ENCODE data around the gene POU2F2. TPM values are rescaled to one million over a fixed set of nuclear protein-coding genes. Genes with fewer than 3 reads are reported as not detected.

POU2F2 gene
- total RNA-seq, 2 experiments from 2014 or later = 55.6 to 57.3 TPM

- H3K4me1 Mint-ChIP-seq (ENCODE audit: low read depth) = peaks cover 35% of the 10 kb centered on the region
- DNase-seq = peak; percentile 28
- POLR2A ChIA-PET = no interaction called here
- H3K36me3 Mint-ChIP-seq = peaks cover 13% of the 10 kb centered on the region
- CTCF ChIA-PET = no interaction called here
- peak overlapping the region; percentile 99 for H3K27ac Mint-ChIP-seq
- H3K9me3 Mint-ChIP-seq = no peaks in the 10 kb centered on the region
- H3K4me3 Mint-ChIP-seq = peak overlapping the region; percentile 99
- H3K27me3 Mint-ChIP-seq = no peaks in the 10 kb centered on the region
- intact Hi-C loops (cut with micrococcal nuclease) = loop anchor here (1.0 to 5.0 kb wide), 2 partner anchors 251 to 712 kb away; partner anchors contain the start of genes B9D2 and MEGF8
These were observed 57.5 kb downstream of the POU2F2 start for GRCh38 chr19:42074513-42075363.

DNA sequence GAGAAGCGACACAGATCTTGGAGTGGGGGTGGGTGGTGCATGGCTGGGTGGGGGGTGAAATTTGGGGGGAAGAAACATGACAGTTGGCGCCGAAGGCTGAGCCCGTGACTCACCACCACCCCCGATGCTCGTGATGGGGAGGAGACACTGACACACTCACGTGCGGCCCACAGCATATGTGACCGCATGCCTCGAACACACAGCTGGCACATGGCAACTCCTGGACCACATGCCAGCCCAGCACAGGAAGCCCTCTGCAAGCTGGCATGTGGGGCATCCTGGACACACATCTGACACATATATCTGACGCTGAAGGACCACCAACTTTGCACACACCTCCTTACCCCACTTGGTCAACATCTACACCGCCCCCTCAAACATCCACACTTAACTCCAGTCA is 61.0 kb downstream of the POU2F2 start:
- CTCF ChIA-PET = interaction anchor here (0.6 kb wide), 1 partner anchor 292 kb away, joined by 3 read pairs; no protein-coding TSS in a partner anchor
- no peak overlapping the region for H3K27ac Mint-ChIP-seq
- POLR2A ChIA-PET = no interaction called here

GRCh38 chr19:42069619-42070351 is 62.5 kb downstream of the POU2F2 start, which contains the start of gene GRIK5:
GRIK5 (minus strand) TSS chr19:42070206; CDS start chr19:42065770, 4,436 bp downstream.
- no peak for DNase-seq
- Mint-ChIP-seq H3K27ac (no peak within 1 kb of the TSS), H3K4me1 (ENCODE audit: low read depth) (peaks cover 3% of the 10 kb centered on the region), H3K27me3 (peaks cover 2% of the 10 kb centered on the region), H3K36me3 (no peaks in the 10 kb centered on the region), H3K4me3 (no peak within 1 kb of the TSS), H3K9me3 (no peaks in the 10 kb centered on the region)
- intact Hi-C loops (cut with micrococcal nuclease) = no loop called here
- ChIA-PET CTCF (no interaction called here), POLR2A (no interaction called here)

More for the DNA sequence above, 61.0 kb downstream of the POU2F2 start:
- H3K4me3 Mint-ChIP-seq = no peak overlapping the region
- no peaks in the 10 kb centered on the region for H3K9me3 Mint-ChIP-seq
- peaks cover 6% of the 10 kb centered on the region for H3K36me3 Mint-ChIP-seq
- H3K27me3 Mint-ChIP-seq = no peaks in the 10 kb centered on the region
- no peak for DNase-seq
- peaks cover 7% of the 10 kb centered on the region for H3K4me1 Mint-ChIP-seq (ENCODE audit: low read depth)
- intact Hi-C loops (cut with micrococcal nuclease) = no loop called here

GRCh38 chr19:42068756-42069571 is 63.3 kb downstream of the POU2F2 start:
- ChIA-PET CTCF (no interaction called here), POLR2A (no interaction called here)
- intact Hi-C loops (cut with micrococcal nuclease) = no loop called here
- no peaks in the 10 kb centered on the region for H3K36me3 Mint-ChIP-seq
- peaks cover 4% of the 10 kb centered on the region for H3K27me3 Mint-ChIP-seq
- no peaks in the 10 kb centered on the region for H3K4me1 Mint-ChIP-seq (ENCODE audit: low read depth)
- no peak overlapping the region for H3K4me3 Mint-ChIP-seq
- H3K27ac Mint-ChIP-seq = no peak overlapping the region
- H3K9me3 Mint-ChIP-seq = no peaks in the 10 kb centered on the region
- no peak for DNase-seq

GRCh38 chr19:42068361-42068755 is 63.9 kb downstream of the POU2F2 start:
- POLR2A ChIA-PET = no interaction called here
- CTCF ChIA-PET = no interaction called here
- Mint-ChIP-seq H3K4me1 (ENCODE audit: low read depth) (no peaks in the 10 kb centered on the region), H3K4me3 (no peak overlapping the region), H3K36me3 (no peaks in the 10 kb centered on the region), H3K9me3 (no peaks in the 10 kb centered on the region), H3K27ac (no peak overlapping the region), H3K27me3 (peaks cover 4% of the 10 kb centered on the region)
- intact Hi-C loops (cut with micrococcal nuclease) = no loop called here
- no peak for DNase-seq

GRCh38 chr19:42067315-42067888 is 64.8 kb downstream of the POU2F2 start:
- Mint-ChIP-seq H3K4me1 (ENCODE audit: low read depth) (no peaks in the 10 kb centered on the region), H3K27ac (no peak overlapping the region), H3K9me3 (no peaks in the 10 kb centered on the region), H3K27me3 (peaks cover 4% of the 10 kb centered on the region), H3K4me3 (no peak overlapping the region), H3K36me3 (no peaks in the 10 kb centered on the region)
- ChIA-PET POLR2A (no interaction called here), CTCF (interaction anchor here (0.9 kb wide), 1 partner anchor 32 kb away, joined by 3 read pairs; no protein-coding TSS in a partner anchor)
- intact Hi-C loops (cut with micrococcal nuclease) = no loop called here
- no peak for DNase-seq

GRCh38 chr19:42066075-42066754 is 66.0 kb downstream of the POU2F2 start:
- no peaks in the 10 kb centered on the region for H3K36me3 Mint-ChIP-seq
- CTCF ChIA-PET = no interaction called here
- no peak overlapping the region for H3K4me3 Mint-ChIP-seq

DNA sequence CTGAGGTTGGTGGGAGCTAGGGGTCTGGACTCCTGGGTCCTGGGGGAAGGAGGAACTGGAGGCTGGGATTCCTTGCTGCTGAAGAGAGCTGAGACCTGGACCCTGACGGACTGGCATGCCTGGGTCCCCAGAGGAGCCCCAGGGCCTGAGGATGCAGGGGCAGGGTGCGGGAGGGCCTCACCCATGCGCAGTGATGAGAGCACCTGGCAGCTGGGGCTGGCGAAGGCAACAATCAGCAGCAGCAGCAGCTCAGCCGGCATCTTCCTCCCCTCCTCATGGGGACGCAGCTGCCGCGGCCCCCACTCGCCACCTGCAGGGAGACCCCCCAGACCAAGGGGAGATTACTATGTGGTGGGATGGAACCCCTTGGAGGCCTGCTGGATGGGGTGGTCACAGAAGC is 66.7 kb downstream of the POU2F2 start:
- POLR2A ChIA-PET = no interaction called here
- no peak overlapping the region for H3K27ac Mint-ChIP-seq
- no peaks in the 10 kb centered on the region for H3K36me3 Mint-ChIP-seq
- H3K27me3 Mint-ChIP-seq = peaks cover 4% of the 10 kb centered on the region
- CTCF ChIA-PET = no interaction called here
- no peaks in the 10 kb centered on the region for H3K4me1 Mint-ChIP-seq (ENCODE audit: low read depth)
- DNase-seq = no peak
- H3K4me3 Mint-ChIP-seq = no peak overlapping the region
- no peaks in the 10 kb centered on the region for H3K9me3 Mint-ChIP-seq
- intact Hi-C loops (cut with micrococcal nuclease) = no loop called here

More at GRCh38 chr19:42066075-42066754, 66.0 kb downstream of the POU2F2 start:
- Mint-ChIP-seq H3K27ac (no peak overlapping the region), H3K27me3 (peaks cover 4% of the 10 kb centered on the region), H3K4me1 (ENCODE audit: low read depth) (no peaks in the 10 kb centered on the region), H3K9me3 (no peaks in the 10 kb centered on the region)
- intact Hi-C loops (cut with micrococcal nuclease) = no loop called here
- no peak for DNase-seq
- POLR2A ChIA-PET = no interaction called here

- no peak for DNase-seq
- CTCF ChIA-PET = no interaction called here
These were observed 67.2 kb downstream of the POU2F2 start for GRCh38 chr19:42065051-42065450.

GRCh38 chr19:42064432-42064831 is 67.8 kb downstream of the POU2F2 start:
- Mint-ChIP-seq H3K27ac (no peak overlapping the region), H3K36me3 (no peaks in the 10 kb centered on the region), H3K4me1 (ENCODE audit: low read depth) (no peaks in the 10 kb centered on the region), H3K9me3 (no peaks in the 10 kb centered on the region), H3K4me3 (no peak overlapping the region), H3K27me3 (peaks cover 4% of the 10 kb centered on the region)
- no peak for DNase-seq
- ChIA-PET CTCF (no interaction called here), POLR2A (no interaction called here)
- intact Hi-C loops (cut with micrococcal nuclease) = no loop called here

More at GRCh38 chr19:42065051-42065450, 67.2 kb downstream of the POU2F2 start:
- intact Hi-C loops (cut with micrococcal nuclease) = no loop called here
- POLR2A ChIA-PET = no interaction called here
- Mint-ChIP-seq H3K9me3 (no peaks in the 10 kb centered on the region), H3K4me3 (no peak overlapping the region), H3K27me3 (peaks cover 4% of the 10 kb centered on the region), H3K27ac (no peak overlapping the region), H3K36me3 (no peaks in the 10 kb centered on the region), H3K4me1 (ENCODE audit: low read depth) (no peaks in the 10 kb centered on the region)

DNA sequence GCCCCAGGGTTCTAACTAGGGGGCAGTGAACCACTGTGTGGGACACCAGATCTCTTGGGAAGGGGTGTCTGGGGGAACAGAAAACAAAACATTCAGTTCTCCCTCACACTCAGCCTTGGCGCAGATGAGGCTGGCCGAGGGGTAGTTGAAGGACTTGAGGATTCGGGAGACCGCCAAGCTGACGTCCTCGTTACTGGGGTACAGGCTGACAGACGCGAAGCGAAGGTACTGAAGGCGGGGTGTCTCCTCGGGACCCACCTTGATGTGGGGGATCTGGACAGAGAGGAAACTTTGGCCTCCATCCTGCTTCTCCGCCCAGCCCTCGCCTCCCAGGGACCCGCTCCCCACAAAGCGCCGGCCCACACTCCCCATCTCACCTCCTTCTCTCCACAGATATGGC is 69.9 kb downstream of the POU2F2 start:
- intact Hi-C loops (cut with micrococcal nuclease) = no loop called here

More for the DNA sequence above, 69.9 kb downstream of the POU2F2 start:
- H3K4me1 Mint-ChIP-seq (ENCODE audit: low read depth) = no peaks in the 10 kb centered on the region
- H3K4me3 Mint-ChIP-seq = no peak overlapping the region
- no peak overlapping the region for H3K27ac Mint-ChIP-seq
- POLR2A ChIA-PET = no interaction called here
- no peaks in the 10 kb centered on the region for H3K9me3 Mint-ChIP-seq
- no peaks in the 10 kb centered on the region for H3K36me3 Mint-ChIP-seq
- H3K27me3 Mint-ChIP-seq = peaks cover 4% of the 10 kb centered on the region
- CTCF ChIA-PET = no interaction called here
- DNase-seq = no peak

All from activated CD4-positive, alpha-beta memory T cell treated with anti-CD3 and anti-CD28 coated beads for 36 hours (primary cell).